ENCODE results near the gene PRRT2.
"Not testable (repeated sequence)": the region's sequence is repeated elsewhere in the genome, so short reads cannot be mapped to it uniquely, and the experiment has no call there.

Gene PRRT2

DNA sequence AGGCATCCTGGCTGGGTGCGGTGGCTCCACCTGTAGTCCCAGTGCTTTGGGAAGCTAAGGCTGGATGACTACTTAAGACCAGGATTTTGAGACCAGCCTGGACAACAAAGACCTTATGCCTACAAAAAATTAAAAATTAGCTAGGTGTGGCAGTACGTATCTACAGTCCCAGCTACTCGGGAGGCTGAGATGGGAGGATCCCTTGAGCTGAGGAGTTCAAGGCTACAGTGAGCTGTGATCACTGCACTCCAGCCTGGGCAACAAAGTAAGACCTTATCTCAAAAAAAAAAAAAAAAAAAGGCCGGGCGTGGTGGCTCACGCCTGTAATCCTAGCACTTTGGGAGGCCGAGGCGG lies 14.3 kb downstream of the PRRT2 start:
- ATAC-seq (ENCODE audit: low read depth) = no peak
- H3K9me3 ChIP-seq (ENCODE audit: severe bottlenecking) = no peaks in the 10 kb centered on the region
- no peaks in the 10 kb centered on the region for H3K27me3 ChIP-seq (ENCODE audit: insufficient read depth, poor library complexity, severe bottlenecking)
- no peak overlapping the region for H3K27ac ChIP-seq (ENCODE audit: poor library complexity, severe bottlenecking)
- peaks cover 22% of the 10 kb centered on the region for H3K4me1 ChIP-seq (ENCODE audit: insufficient read depth, poor library complexity, severe bottlenecking)
- TF ChIP-seq, protein P1, sequence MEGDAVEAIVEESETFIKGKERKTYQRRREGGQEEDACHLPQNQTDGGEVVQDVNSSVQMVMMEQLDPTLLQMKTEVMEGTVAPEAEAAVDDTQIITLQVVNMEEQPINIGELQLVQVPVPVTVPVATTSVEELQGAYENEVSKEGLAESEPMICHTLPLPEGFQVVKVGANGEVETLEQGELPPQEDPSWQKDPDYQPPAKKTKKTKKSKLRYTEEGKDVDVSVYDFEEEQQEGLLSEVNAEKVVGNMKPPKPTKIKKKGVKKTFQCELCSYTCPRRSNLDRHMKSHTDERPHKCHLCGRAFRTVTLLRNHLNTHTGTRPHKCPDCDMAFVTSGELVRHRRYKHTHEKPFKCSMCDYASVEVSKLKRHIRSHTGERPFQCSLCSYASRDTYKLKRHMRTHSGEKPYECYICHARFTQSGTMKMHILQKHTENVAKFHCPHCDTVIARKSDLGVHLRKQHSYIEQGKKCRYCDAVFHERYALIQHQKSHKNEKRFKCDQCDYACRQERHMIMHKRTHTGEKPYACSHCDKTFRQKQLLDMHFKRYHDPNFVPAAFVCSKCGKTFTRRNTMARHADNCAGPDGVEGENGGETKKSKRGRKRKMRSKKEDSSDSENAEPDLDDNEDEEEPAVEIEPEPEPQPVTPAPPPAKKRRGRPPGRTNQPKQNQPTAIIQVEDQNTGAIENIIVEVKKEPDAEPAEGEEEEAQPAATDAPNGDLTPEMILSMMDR (IDR thresholded peaks at IDR 0.05; ENCODE audit: poor library complexity, severe bottlenecking) = no peak
- H3K36me3 ChIP-seq (ENCODE audit: low read depth) = peaks cover 9% of the 10 kb centered on the region
- no peak overlapping the region for H3K4me3 ChIP-seq (ENCODE audit: severe bottlenecking)
- no peak for DNase-seq (ENCODE audit: low spot score)

DNA sequence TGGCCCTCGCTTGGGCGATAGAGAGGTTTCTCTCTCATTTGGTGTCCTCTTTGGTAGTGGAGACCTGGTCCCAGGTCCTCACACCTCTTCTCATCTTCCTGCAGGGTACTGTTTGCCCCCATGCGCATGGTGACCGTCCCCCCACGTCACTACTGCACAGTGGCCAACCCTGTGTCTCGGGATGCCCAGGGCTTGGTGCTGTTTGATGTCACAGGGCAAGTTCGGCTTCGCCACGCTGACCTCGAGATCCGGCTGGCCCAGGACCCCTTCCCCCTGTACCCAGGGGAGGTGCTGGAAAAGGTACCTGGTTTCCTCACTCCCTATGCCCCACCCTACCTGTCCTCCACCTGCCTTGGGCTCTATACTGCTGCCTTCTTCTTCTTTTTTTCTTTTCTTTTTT lies 18.8 kb downstream of the PRRT2 start:
- no peak overlapping the region for H3K27ac ChIP-seq (ENCODE audit: poor library complexity, severe bottlenecking)
- TF ChIP-seq, protein P1 (IDR thresholded peaks at IDR 0.05; ENCODE audit: poor library complexity, severe bottlenecking) = no peak
- H3K36me3 ChIP-seq (ENCODE audit: low read depth) = peaks cover 22% of the 10 kb centered on the region
- H3K4me3 ChIP-seq (ENCODE audit: severe bottlenecking) = no peak overlapping the region
- ATAC-seq (ENCODE audit: low read depth) (no peak), DNase-seq (ENCODE audit: low spot score) (no peak)
- H3K4me1 ChIP-seq (ENCODE audit: insufficient read depth, poor library complexity, severe bottlenecking) = no peaks in the 10 kb centered on the region
- H3K27me3 ChIP-seq (ENCODE audit: insufficient read depth, poor library complexity, severe bottlenecking) = no peaks in the 10 kb centered on the region
- H3K9me3 ChIP-seq (ENCODE audit: severe bottlenecking) = no peaks in the 10 kb centered on the region

DNA sequence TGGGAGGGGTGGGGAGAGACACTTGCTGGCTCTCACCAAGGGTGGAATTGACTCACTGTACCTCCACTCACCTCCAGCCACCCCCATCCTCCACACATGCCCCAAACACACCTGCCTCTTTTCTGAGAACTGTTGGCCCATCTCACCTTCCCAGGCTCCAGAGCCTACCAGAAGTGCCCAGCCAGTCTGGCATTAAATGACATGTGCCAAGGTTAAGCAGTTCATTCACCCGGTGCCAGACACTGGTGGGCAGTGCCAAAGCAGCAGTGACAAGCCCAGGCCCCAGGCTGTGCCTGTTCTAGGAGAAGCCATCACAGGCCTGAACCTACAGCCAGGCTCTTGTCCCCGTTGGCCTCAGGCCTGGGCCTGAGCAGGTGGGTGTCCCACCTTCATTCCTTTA lies 19.5 kb downstream of the PRRT2 start:
- Histone ChIP-seq H3K36me3 (ENCODE audit: low read depth) (peaks cover 19% of the 10 kb centered on the region), H3K27ac (ENCODE audit: poor library complexity, severe bottlenecking) (no peak overlapping the region), H3K4me3 (ENCODE audit: severe bottlenecking) (no peak overlapping the region), H3K9me3 (ENCODE audit: severe bottlenecking) (no peaks in the 10 kb centered on the region), H3K27me3 (ENCODE audit: insufficient read depth, poor library complexity, severe bottlenecking) (no peaks in the 10 kb centered on the region), H3K4me1 (ENCODE audit: insufficient read depth, poor library complexity, severe bottlenecking) (no peaks in the 10 kb centered on the region)
- TF ChIP-seq, protein P1 (IDR thresholded peaks at IDR 0.05; ENCODE audit: poor library complexity, severe bottlenecking) = no peak
- ATAC-seq (ENCODE audit: low read depth) (no peak), DNase-seq (ENCODE audit: low spot score) (no peak)

DNA sequence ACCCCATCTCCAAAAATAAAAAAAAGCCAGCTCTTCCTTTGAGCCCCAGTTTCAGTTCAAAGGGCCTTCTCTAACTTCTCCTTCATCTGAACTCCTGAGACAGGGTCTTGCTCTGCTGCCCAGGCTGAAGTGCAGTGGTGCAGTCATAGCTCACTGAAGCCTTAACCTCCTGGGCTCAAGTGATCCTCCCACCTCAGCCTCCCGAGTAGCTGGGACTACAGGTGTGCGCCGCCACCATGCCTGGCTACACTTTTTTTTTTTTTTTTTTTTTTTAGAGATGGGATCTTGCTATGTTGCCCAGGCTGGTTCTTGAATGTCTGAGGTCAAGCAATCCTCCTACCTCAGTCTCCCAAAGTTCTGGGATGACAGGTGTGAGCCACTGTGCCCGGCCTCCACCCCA lies 21.2 kb downstream of the PRRT2 start:
- H3K36me3 ChIP-seq (ENCODE audit: low read depth) = peaks cover 26% of the 10 kb centered on the region
- H3K27me3 ChIP-seq (ENCODE audit: insufficient read depth, poor library complexity, severe bottlenecking); ATAC-seq (ENCODE audit: low read depth); H3K9me3 ChIP-seq (ENCODE audit: severe bottlenecking); DNase-seq (ENCODE audit: low spot score); H3K4me3 ChIP-seq (ENCODE audit: severe bottlenecking); H3K4me1 ChIP-seq (ENCODE audit: insufficient read depth, poor library complexity, severe bottlenecking); H3K27ac ChIP-seq (ENCODE audit: poor library complexity, severe bottlenecking): not testable (repeated sequence)

DNA sequence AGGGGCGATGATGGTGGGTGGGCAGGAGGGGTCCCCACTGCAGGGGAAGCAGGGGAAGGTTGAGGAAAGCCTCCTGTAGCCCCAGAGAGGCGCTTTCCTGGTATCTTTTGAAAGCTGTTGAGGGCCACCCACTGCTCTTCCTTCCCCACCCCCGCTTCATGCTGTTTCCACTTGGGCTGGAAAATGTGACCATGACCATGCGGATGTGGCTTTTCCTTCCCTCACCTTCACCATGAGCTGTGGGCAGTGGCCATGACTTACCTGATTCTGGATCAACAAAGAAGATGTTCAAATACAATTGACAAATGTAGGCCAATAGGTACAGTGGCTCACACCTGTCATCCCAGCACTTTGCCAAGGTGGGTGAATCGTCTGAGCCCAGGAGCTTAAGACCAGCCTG lies 22.1 kb downstream of the PRRT2 start:
- Histone ChIP-seq H3K4me3 (ENCODE audit: severe bottlenecking) (no peak overlapping the region), H3K4me1 (ENCODE audit: insufficient read depth, poor library complexity, severe bottlenecking) (no peaks in the 10 kb centered on the region), H3K27me3 (ENCODE audit: insufficient read depth, poor library complexity, severe bottlenecking) (no peaks in the 10 kb centered on the region), H3K9me3 (ENCODE audit: severe bottlenecking) (no peaks in the 10 kb centered on the region), H3K36me3 (ENCODE audit: low read depth) (peaks cover 26% of the 10 kb centered on the region), H3K27ac (ENCODE audit: poor library complexity, severe bottlenecking) (no peak overlapping the region)
- TF ChIP-seq, protein P1 (IDR thresholded peaks at IDR 0.05; ENCODE audit: poor library complexity, severe bottlenecking) = no peak
- DNase-seq (ENCODE audit: low spot score) = no peak
- no peak for ATAC-seq (ENCODE audit: low read depth)
